GM18520 (cell line): ENCODE measurements around the gene ZNF597.

Source experiments
- ATAC-seq: cut with Tn5 transposase; IDR thresholded peaks from one replicate; pipeline ENCODE4 v1.9.1; 2021; ENCODE audit not compliant: unreplicated experiment

ZNF597 gene, protein sequence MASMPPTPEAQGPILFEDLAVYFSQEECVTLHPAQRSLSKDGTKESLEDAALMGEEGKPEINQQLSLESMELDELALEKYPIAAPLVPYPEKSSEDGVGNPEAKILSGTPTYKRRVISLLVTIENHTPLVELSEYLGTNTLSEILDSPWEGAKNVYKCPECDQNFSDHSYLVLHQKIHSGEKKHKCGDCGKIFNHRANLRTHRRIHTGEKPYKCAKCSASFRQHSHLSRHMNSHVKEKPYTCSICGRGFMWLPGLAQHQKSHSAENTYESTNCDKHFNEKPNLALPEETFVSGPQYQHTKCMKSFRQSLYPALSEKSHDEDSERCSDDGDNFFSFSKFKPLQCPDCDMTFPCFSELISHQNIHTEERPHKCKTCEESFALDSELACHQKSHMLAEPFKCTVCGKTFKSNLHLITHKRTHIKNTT

DNA sequence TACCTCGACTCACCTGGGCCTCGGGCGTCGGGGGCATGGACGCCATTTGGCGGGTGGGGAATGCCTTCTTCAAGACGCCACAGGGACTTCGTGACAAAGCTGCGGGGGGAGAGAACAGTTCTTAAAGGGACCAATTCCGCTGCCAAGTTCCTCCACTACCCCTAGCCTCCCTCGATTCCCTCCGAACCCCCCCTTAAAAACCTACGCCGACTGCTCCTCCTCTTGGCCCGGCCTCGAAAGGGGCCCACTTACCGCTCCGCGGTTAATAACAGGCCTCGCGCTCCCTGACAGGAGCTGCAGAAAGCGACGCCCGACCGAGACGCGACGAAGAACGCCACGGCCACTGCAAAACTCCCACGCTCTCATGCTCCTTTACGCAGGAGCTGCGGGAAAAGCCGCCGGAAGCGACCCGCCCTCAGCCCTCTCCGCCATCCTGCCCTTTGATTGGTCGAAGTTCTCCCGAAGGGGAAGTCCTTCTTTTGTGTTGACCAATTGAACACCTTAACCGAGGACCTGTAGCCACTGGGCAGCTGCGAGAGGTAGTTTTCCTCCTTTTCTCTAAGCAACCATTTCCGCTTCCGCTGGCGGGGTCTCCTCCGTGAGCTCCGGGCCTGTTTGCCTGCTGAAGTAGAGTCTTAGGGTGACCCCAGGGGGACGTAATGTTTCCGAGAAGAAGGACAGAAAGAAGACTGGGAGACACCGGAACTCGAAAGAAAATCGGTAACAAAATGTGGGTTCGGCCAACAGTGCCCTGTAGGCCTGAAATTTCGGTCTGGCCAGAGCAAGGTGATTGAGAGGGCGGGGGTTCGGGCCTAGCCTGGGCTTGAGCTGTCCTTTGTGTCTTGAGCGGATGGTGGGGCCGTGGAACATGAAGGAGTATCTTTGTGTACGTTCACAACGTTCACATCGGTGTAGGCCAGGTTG is at the start of gene ZNF597, which contains the start of gene NAA60:
Gene ZNF597 (minus strand): TSS at position 397 of the 924 bp plus-strand sequence. CDS start 351 bp downstream, at position 46.
Gene NAA60 (plus strand): TSS at position 573 of the 924 bp plus-strand sequence. CDS start 32,548 bp downstream, outside the sequence.
- peak; percentile 83 for ATAC-seq

DNA sequence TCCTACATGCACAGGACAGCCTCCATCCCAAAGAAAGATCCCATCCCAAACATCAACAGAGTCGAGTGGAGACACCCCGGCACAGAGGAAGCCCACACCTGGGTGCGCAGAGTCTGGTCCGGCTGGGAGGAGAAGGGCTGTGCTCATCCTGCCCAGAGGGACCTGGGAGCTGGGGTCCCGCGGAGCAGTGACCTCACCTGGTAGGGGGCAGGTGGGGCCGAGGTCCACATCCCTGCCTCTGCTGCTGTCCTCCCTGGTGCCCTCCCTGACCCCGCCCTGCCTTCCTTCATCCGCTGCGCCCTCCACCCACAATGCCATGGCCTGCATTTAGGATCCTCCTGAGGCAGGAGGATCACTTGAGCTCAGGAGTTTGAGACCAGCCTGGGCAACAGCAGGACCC is 49.1 kb upstream of the ZNF597 start:
- no peak for ATAC-seq

DNA sequence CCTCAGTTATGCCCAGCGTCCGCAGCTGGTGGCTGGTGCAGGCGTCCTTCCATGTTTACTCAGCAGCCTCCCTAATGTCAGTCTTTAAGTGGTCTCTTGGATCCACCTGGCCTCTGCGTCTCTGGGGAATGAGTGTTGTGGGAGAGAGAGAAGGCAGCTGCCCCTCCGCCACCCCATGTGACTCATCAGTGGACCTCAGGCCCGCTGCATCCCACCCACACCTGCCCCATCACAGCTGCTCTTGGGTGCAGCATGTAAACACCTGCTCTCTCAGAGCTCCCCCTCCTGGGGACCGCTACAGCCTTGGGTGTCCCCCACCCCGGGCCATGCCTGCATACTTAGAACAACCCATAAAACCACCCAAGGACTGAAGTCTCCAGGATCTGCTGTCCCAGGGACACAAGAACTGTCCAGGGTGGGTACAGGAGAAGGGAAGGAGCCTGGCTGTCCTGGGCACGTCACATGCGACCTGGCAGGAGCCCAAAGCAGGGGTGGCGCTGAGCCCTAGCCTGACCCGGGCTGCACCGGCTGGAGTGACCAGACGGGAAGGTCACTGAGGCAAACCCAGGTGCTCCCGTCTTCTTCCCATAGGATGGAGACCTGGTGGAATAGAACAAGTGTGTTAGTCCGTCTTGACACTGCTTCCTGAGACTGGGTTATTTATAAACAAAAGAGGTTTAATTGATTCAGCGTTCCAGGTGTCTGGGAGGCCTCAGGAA is 47.8 kb upstream of the ZNF597 start:
- no peak for ATAC-seq

DNA sequence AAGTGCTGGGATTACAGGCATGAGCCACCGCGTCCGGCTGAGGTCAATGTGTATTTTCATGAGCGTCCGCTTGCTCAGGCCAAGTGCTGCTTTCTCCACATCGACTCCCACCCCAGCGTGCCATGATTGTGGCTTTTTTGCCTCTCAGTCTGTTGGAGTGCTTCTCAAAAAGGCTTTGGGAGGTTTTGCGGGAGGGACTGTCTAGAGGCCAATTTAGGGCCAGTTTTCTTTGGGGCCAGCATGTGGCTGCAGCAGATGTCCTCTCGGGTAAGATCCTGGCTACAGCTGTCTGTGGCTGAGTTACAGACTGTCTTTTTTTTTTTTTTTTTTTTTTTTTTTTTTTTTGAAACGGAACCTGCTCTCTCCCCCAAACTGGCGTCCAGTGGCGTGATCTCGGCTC is 45.5 kb upstream of the ZNF597 start:
- no peak for ATAC-seq

DNA sequence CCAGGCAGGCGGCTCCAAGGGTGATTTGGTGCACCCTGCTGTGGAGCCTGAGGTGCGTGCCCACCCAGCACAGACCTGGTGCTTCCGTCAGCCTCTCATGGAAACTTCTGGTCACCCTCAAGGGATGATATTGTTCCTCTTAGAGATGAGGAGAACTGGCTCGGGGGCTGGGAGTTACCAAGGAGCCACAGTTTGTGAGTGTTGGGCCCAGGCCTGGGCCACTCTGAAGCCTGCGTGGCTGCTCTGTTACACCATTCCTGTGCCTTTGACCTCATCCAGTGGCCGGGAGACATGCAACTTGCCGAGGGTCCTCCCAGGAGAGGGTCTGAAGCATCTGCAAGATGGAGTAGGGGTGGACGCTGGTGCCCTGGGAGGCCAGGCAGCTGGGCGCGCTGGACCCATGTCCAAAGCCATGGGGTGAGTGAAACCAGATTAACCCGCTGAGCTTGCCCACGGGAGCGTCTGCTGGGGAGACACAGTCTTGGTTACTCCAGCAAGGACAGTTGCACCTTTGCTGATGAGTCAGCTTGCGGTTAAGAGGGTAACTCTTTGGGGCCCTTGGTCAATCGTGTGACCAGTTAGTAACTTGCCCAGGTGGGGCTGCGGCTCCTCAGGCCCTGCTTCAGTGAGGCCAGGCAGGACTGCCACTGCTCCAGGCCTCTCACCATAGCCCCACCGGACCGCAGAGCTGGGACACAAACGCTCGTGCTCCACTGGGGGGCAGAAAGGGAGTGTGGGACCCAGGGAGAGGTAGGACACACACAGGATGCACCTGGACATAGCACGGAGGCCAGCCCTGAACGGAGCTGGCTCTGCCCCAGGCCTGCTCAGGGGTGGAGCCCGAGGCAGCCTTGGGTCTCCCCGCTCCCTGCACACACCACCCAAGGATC is 44.5 kb upstream of the ZNF597 start:
- ATAC-seq: no peak

DNA sequence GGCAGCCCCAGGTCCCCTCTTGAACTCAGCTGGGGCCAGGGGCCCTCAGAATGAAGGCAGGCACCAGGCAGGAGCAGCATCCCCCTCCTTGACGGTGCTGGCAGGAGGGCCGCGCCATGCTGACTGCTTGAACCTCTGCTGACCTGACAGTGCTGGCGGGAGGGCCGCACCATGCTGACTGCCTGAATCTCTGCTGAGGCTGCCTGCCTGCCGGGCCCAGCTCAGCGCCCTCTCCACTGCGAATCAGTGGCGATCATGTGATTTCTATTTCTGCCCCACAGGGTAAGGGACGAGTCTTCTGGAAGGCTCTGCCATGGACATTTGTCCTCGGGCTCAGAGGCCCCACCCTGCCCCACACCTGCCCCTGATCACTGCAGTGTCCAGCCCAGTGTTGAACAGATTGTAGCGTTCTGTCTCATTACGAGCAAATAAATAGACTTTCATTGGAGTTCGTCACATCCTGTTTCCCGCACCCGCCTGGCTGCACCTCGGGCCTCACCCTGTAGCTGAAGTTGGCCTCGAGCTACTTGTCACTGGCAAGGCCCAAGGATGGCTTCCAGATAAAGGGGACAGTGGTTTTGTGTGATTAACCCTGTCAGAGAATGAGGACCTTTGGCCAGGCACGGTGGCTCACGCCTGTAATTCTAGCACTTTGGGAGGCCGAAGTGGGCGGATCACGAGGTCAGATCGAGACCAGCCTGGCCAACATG is 43.4 kb upstream of the ZNF597 start:
- ATAC-seq: no peak

DNA sequence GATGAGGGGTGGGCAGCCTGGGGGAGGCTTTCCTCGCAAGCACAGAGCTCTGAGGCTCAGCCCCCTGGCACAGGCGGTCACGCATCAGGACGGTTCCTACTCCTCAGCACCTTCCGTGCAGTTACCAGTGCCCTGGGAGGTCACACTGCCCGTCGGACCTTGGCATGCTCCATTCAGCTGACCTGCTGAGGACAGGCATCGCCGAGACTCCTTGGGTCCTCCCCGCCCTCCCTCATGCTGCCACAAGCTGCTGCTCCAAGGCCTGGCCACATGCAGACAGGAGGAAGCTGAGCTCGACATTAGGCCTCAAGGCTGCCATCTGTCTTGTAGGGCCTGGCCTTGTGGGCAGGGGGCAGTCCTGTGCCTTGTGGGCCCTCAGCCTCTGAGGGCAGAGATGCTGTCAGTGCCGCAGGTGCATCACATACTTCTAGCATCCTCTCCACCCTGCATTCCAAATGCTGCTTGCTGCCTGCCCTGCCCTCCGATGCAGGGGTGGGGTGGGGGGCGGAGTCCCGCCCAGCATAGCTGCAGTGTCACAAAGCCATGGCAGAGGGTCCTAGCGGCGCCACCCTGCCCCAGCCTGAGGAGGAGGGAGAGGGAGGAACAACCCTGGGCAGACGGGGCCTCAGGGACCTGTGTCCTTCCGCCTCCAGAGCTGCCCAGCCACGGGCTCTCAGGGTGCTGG is 42.7 kb upstream of the ZNF597 start:
- no peak for ATAC-seq

DNA sequence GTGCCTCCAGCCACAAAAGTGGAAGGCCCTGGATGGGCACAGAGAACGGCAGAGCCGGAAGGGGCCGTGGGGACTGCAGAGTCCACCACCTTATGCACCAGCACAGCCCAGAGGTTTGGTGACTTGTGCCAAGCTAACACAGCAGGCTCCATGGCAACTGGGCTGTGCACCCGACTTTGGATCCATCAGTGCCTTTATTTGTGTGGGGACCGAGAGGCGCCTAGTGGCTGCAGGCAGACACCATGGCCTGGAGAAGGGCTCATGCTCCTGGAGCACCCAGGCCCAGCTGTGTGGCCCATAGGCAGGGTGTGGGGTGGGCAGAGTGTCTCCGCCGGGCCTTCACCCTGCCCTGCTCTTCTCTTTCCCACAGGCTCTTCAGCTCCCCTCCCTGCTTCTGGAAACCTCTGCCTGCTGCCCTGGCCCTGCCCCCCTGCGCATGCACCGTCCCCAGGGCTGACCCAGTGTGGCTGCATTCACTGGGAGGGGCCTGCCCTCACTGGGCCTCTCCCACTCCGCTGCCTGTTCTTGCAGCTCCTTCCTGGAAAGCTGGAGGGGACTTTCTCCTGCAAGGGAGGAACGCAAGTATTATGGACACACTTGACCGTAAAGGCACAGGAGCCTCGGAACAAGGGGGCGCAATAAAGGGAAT is 41.9 kb upstream of the ZNF597 start:
- no peak for ATAC-seq

DNA sequence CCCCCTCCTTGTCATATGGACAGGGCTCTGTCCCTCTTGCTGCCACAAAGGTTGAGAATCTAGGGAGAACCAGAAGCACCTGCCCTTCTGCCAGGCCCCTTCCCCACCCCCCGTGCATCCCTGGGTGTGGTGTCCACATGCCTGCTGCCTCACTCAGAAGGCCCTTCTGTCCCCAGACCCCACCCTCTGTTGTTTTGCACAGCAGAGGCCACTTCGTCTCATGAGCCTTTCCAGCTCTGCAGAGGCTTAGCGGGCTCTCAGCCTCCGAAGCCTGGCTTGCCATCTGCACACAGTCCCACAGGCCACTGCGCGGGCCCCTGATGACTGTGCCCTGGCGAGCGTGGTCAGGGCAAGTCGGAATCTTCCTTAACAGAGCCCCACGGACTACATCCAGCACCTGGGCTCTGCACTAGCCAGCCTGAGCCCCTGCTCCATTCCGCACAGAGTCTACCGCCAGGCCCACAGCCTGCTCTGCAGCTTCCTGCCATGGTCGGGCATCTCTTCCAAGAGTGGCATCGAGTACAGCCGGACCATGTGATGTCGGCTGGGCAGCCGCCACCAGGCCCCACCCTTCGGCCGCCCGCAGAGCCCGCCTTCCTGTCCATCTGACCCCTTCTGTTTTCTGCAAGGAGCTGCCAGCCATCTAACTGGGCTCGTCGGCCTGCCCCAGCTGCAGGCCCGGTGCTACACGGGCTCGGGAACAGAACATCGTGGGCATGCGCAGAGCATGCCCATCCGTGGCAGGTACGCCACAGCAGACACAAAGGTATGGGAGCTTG is 41.2 kb upstream of the ZNF597 start:
- no peak for ATAC-seq

DNA sequence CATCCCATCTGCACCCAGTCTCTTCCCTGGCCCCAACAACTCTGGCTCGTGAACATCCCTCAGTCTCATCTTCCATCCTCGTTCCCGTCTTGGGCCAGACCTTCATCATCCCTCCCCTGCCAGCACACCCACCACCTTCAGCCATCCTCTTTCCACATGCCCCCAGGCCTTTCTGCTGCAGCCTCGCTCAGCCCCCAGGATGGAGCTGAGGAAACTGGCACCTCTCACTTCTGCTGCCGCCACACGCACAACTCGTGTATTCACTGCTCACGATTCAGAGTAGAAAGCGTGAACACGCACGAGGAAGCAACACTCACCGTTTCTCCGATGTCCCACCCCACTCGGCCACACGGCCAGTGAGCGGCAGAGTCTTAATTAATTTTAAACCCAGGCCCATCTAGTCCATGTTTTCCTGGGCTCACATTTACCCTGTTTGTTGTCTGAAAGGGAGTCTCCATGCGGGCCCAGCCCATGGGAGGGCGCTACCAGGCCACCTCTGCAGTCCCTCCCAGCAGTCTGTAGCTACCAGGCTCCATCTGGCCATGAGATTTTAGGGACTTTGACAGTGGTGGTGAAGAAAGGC is 39.4 kb upstream of the ZNF597 start:
- no peak for ATAC-seq

DNA sequence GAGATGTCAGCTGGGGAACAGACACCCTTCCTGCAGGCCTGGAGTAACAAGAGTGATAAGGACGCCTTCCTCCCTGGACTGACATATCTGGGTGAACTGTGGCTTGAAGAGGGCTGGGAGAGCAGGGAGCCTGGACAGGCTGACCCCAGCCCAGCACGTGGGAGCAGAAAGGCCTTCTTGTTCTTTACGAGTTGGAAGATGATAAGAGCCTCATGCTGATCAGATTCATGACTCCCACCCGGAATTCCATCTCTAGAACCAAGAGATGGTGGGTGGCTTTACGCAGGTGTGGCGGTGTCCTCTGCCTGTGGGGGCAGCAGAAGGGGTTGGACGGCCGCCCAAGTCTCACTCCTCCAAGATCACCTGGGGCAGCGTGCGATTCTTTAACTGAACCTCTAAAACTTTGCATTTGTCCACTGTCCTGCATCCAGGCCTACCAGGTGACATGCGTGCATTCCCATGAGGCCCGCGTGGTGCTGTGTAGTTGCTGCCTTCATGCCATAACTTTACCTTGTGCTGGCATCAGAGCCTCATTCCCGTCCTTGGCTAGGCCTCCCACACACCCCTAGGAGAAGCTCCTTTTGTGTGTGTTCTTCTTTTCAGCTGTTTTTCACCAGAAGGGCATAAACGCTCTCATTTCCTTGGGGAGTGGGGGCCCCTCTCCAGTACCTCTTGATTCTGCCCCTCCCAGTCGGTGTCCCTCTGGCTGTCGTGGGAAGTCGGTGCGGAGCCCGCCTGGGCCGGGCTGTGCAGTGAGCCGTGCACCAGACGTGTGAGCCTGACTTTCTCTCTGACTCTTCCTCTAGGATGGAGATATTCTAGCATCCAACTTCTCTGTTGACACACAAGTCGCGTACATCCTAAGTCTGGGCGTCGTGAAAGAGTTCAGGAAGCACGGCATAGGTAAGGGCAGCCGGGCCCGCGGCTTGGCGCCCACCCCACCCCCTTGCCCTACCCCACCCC is 38.7 kb upstream of the ZNF597 start:
- no peak for ATAC-seq

DNA sequence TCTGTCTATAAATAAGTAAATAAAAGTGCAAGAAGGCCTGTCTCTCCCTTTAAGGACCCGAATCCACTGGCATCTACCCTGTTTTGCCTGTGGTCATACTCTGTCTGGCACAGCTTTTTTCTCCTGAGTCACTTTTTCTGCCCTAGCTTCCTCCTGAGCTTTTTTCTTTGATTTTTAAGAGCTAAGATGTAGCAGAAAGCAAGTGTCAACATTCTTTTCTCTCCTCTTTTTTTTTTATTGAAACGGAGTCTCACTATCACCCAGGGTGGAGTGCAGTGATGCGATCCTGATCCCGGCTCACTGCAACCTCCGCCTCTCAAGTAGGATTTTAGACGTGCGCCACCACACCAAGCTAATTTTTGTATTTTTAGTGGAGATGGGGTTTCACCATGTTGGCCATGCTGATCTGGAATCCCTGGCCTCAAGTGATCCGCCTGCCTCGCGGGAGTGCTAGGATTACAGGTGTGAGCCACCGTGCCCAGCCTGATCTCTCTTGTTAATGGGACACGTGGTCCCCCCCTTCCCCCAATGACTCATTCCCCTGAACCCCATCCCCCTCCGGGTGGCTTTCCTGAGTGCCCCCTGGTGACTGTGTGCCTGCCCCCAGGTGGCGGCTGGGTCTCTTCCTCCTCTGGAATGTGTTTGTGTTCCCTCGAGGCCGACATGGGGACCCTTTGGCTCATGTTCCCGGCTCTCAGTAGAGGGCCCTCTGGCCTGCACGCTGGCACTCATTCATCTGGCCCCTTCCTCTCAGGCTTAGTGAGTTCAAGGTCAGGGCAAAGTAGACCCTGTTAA is 37.8 kb upstream of the ZNF597 start:
- ATAC-seq: no peak

DNA sequence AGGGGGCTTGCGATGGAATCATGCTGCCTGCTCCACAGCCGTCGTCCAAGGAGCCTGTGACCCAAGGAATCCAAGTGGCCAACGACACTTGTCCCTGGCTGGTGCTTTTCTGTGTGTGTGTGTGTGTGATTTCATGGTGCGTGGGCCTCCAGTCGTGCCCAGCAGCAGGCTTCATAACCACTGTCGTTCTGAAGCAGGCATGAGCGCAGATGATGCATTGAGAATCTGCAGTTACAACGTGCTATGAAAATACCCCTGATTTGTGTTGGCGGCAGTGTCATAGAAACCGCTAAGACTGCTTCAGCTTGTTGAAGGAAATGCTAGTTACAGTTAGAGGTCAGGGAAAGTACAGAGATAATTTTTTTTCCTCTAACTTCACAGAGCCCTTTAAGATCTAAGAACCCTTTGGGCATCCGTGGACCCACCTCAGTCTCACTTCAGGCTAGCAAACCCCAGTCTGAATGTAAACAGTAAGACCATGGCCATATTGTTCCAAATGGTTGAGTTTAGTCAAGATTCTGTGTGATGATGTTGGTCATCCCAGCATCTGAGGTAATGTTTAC is 36.4 kb upstream of the ZNF597 start:
- ATAC-seq: no peak

DNA sequence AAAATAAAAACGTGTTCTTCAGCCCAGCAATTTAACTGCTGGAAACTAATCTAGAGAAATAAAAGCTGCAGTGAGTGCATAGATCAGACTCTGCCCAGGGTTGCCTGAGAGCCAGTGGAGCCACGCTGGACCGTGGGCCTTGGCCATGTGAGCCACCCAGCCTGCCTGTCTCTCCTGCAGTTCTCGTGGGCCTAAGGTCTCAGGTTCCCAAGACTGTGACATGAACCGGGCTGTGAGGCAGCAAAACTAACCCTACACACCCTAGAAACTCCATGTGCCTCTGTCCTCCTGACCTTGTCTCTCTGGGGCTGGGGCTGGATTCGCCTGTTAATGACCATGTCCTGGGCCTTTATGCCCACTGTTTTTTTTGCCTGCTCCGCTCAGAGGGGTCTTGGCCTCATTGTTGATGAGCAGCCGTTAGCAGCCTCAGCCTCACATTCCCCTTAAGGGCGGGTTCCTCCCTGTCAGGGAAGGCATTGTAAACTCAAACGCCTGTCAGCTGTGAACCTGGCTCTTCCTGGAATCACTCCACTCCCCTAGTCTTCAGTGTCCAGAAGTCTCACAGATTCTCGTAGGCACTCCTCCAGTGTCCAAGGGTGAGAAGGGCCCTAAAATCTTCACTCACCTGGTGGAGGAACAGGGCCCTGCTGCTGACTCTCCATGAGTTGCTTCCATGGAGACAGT is 35.1 kb upstream of the ZNF597 start:
- no peak for ATAC-seq
